GM21529 (cell line): ENCODE data around the gene C5orf52.
"Not testable (repeated sequence)": the region's sequence is repeated elsewhere in the genome, so short reads cannot be mapped to it uniquely, and the experiment has no call there.

Experiments used
- ATAC-seq: cut with Tn5 transposase; IDR thresholded peaks from one replicate; pipeline ENCODE4 v1.9.1; 2021; ENCODE audit not compliant: unreplicated experiment

C5orf52 gene

GRCh38 chr5:157677931-157678330 is 6.6 kb downstream of the C5orf52 start:
- no peak for ATAC-seq

GRCh38 chr5:157679801-157680200 is 8.5 kb downstream of the C5orf52 start:
- no peak for ATAC-seq

- ATAC-seq = no peak
Observed at GRCh38 chr5:157680239-157680638, 8.9 kb downstream of the C5orf52 start.

GRCh38 chr5:157681048-157681447 is 9.7 kb downstream of the C5orf52 start:
- no peak for ATAC-seq

- no peak for ATAC-seq
Observed at GRCh38 chr5:157682257-157682656, 10.9 kb downstream of the C5orf52 start.

- ATAC-seq = not testable (repeated sequence)
Observed at GRCh38 chr5:157686276-157687197, 15.2 kb downstream of the C5orf52 start.

- ATAC-seq = no peak
Observed at GRCh38 chr5:157687198-157687554, 15.8 kb downstream of the C5orf52 start.

- ATAC-seq = no peak
Observed at GRCh38 chr5:157689942-157690689, 18.8 kb downstream of the C5orf52 start.

- no peak for ATAC-seq
Observed at GRCh38 chr5:157690690-157691433, 19.5 kb downstream of the C5orf52 start.

- not testable (repeated sequence) for ATAC-seq
Observed at GRCh38 chr5:157693816-157694215, 22.5 kb downstream of the C5orf52 start.

GRCh38 chr5:157696154-157696553 is 24.8 kb downstream of the C5orf52 start:
- not testable (repeated sequence) for ATAC-seq

GRCh38 chr5:157698674-157699073 is 27.3 kb downstream of the C5orf52 start:
- not testable (repeated sequence) for ATAC-seq

GRCh38 chr5:157703736-157704135 is 32.4 kb downstream of the C5orf52 start:
- ATAC-seq = no peak

- ATAC-seq = no peak
Observed at GRCh38 chr5:157708866-157709265, 37.5 kb downstream of the C5orf52 start.

GRCh38 chr5:157709346-157709745 is 38.0 kb downstream of the C5orf52 start:
- no peak for ATAC-seq

GRCh38 chr5:157710431-157710830 is 39.1 kb downstream of the C5orf52 start:
- no peak for ATAC-seq

- ATAC-seq = no peak
Observed at GRCh38 chr5:157710882-157711281, 39.5 kb downstream of the C5orf52 start.

- no peak for ATAC-seq
Observed at GRCh38 chr5:157713830-157714595, 42.7 kb downstream of the C5orf52 start.

- no peak for ATAC-seq
Observed at GRCh38 chr5:157714596-157714864, 43.2 kb downstream of the C5orf52 start.

- peak; percentile 69 for ATAC-seq
Observed at GRCh38 chr5:157718519-157718918, 47.2 kb downstream of the C5orf52 start.

- no peak for ATAC-seq
Observed at GRCh38 chr5:157719245-157719644, 47.9 kb downstream of the C5orf52 start.
